HepG2 (cell line): Measurements from ENCODE around the gene MACROH2A1. TPM values are rescaled to one million over a fixed set of nuclear protein-coding genes. Genes with fewer than 3 reads are reported as not detected.

ENCODE experiments used
- ATAC-seq: fragments of 200-7000 bp; cut with Tn5 transposase; 3 replicates; pipeline ENCODE4 v1.9.1; 2020; ENCODE audit warnings: mild to moderate bottlenecking, moderate library complexity
- BruUV-seq: library from RNA; stranded (reverse); fragments of 400-500 nt; replicated peaks from 2 replicates; lab custom pipeline; 2021; lab: Mats Ljungman, UMichigan
- CTCF ChIA-PET: fragments of 300-600 bp; formaldehyde crosslinking; extraction: SDS; loops from one replicate; lab custom pipeline; 2021; ENCODE audit warnings: low total read pairs, inconsistent platforms, low intra/inter-chr PET ratio; lab: Yijun Ruan, JAX
- POLR2A ChIA-PET: fragments of 350-600 bp; sonication (Branson Sonifier 250); formaldehyde crosslinking; loops from one replicate; lab custom pipeline; 2020; ENCODE audit warnings: antibody characterized with exemption, inconsistent platforms; lab: Yijun Ruan, JAX
- DNase-seq: peaks from one replicate; pipeline ENCODE4 v3.0.0-alpha.2; 2015; ENCODE audit warnings: low spot score
- FAIRE-seq: peaks from 3 replicates; lab custom pipeline; 2011; peaks lifted over from hg19 to GRCh38; lab: Jason Lieb, UNC
- H2AFZ ChIP-seq: one replicate; pipeline ENCODE4 v1.6.1; 2011; ENCODE audit warnings: low read length, inconsistent platforms
- H3K27ac ChIP-seq: fragments of 300-600 bp; 3 replicates; pipeline ENCODE4 v1.8.0; 2011; ENCODE audit warnings: mixed run types, mild to moderate bottlenecking, mixed read lengths, low read length, inconsistent platforms; ENCODE audit not compliant: insufficient read depth; ENCODE audit errors: extremely low read length
- H3K27me3 ChIP-seq, 2 experiments: fragments of 200-600 bp in 1 of 2; 2 replicates in 1 of 2; 3 replicates in 1 of 2; pipeline versions ENCODE4 v1.6.0 to v1.8.0; 2011; ENCODE audit warnings: low read length in 2 of 2, mild to moderate bottlenecking in 2 of 2, moderate library complexity in 2 of 2, inconsistent platforms in 1 of 2; ENCODE audit not compliant: insufficient read depth in 2 of 2, control insufficient read depth in 1 of 2
- H3K36me3 ChIP-seq, 2 experiments: fragments of 200-600 bp in 1 of 2; replicated peaks in 1 of 2; 2 replicates in 1 of 2; 3 replicates in 1 of 2; pipeline versions ENCODE4 v1.5.1 to v1.8.0; 2011; ENCODE audit warnings: low read length in 2 of 2, inconsistent platforms in 1 of 2; ENCODE audit not compliant: insufficient read depth in 2 of 2, control insufficient read depth in 1 of 2
- H3K4me1 ChIP-seq: 2 replicates; pipeline ENCODE4 v1.5.1; 2012; ENCODE audit warnings: low read length, inconsistent platforms; ENCODE audit not compliant: insufficient read depth
- H3K4me2 ChIP-seq: 2 replicates; pipeline ENCODE4 v1.6.0; 2011; ENCODE audit warnings: low read depth, low read length, inconsistent platforms
- H3K4me3 ChIP-seq, 3 experiments: fragments of 200-600 bp in 1 of 3; sonication (generic), shearing (Covaris generic) in 1 of 3; replicated peaks in 1 of 3; 2 replicates each; pipeline ENCODE4 v1.5.1; 2011 to 2016; ENCODE audit warnings: low read length in 3 of 3, inconsistent platforms in 2 of 3, low read depth in 2 of 3, mild to moderate bottlenecking in 2 of 3, control low read depth in 1 of 3, mixed read lengths in 1 of 3; ENCODE audit not compliant: insufficient read depth in 1 of 3
- H3K79me2 ChIP-seq: one replicate; pipeline ENCODE4 v1.6.1; 2011; ENCODE audit warnings: low read length, inconsistent platforms; ENCODE audit not compliant: insufficient read depth
- H3K9ac ChIP-seq: 2 replicates; pipeline ENCODE4 v1.6.0; 2011; ENCODE audit warnings: mild to moderate bottlenecking, low read depth, low read length, inconsistent platforms; ENCODE audit not compliant: insufficient read depth
- H3K9me3 ChIP-seq: 2 replicates; pipeline ENCODE4 v1.5.1; 2012; ENCODE audit warnings: mild to moderate bottlenecking, low read length
- H4K20me1 ChIP-seq: 2 replicates; pipeline ENCODE4 v1.6.0; 2011; ENCODE audit warnings: inconsistent platforms, mild to moderate bottlenecking, low read length, moderate library complexity; ENCODE audit not compliant: insufficient read depth
- KMT2B ChIP-seq: IDR thresholded peaks from 2 replicates; pipeline ENCODE4 v1.6.1; 2016; ENCODE audit warnings: missing genetic modification reagents, missing compliant biosample characterization
- NBN ChIP-seq: fragments of 450-650 bp; conservative IDR thresholded peaks from 2 replicates; pipeline ENCODE4 v1.6.1; 2017
- SP140L ChIP-seq: sonication (generic); formaldehyde crosslinking; IDR thresholded peaks from 2 replicates; pipeline ENCODE4 v1.4.0; 2020; ENCODE audit warnings: missing genetic modification reagents, borderline replicate concordance
- ZFP37 ChIP-seq: sonication (generic); formaldehyde crosslinking; IDR thresholded peaks from 2 replicates; pipeline ENCODE4 v1.4.0; 2020; ENCODE audit warnings: missing genetic modification reagents, borderline replicate concordance
- ZSCAN29 ChIP-seq: sonication (generic); formaldehyde crosslinking; conservative IDR thresholded peaks from 2 replicates; pipeline ENCODE4 v1.4.0; 2020; ENCODE audit warnings: mild to moderate bottlenecking, missing genetic modification reagents
- WGBS: methylation state at CpG from one replicate; pipeline ENCODE4 v1.1.6; 2017; ENCODE audit warnings: low lambda C conversion rate; 5-methylcytosine and 5-hydroxymethylcytosine counted together
- in situ Hi-C: cut with HindIII; loops from 2 replicates; pipeline ENCODE4 v1.10.0; 2017; ENCODE audit warnings: low pct_unique_long_range_greater_than_20kb; ENCODE audit not compliant: extremely low pct_ligation_motif_present
- intact Hi-C: fragments of 100-400 bp; cut with micrococcal nuclease; formaldehyde crosslinking; loops from one replicate; pipeline ENCODE4 v1.10.0; 2022; ENCODE audit not compliant: unreplicated experiment
- polyA plus RNA-seq, 8 experiments: library from polyadenylated mRNA; depleted of rRNA in 3 of 8; stranded (reverse) in 7 of 8; unstranded in 1 of 8; fragments of >200 nt; fragmentation: Illumina TruSeq in 4 of 8; extraction: Trizol in 4 of 8; gene quantifications; 2 replicates each; pipeline versions ENCODE4 v1.2.1 to v1.2.3, GENCODE V29; 2011 to 2016; ENCODE audit warnings: low read depth in 4 of 8, missing spikeins in 1 of 8, mixed read lengths in 1 of 8; ENCODE audit not compliant: insufficient read depth in 1 of 8
- total RNA-seq, 5 experiments: library from RNA; depleted of rRNA; stranded (reverse); fragments of >200 nt; fragmentation: Illumina TruSeq; extraction: Trizol; gene quantifications; 2 replicates each; pipeline ENCODE4 v1.2.3, GENCODE V29; 2016; ENCODE audit warnings: low read depth in 1 of 5
- TF ChIP-seq, protein P1 (sequence below): sonication (generic); formaldehyde crosslinking; IDR thresholded peaks from 2 replicates; pipeline ENCODE4 v1.4.0; 2020; ENCODE audit warnings: missing genetic modification reagents
- TF ChIP-seq, protein P2 (sequence below): sonication (generic); formaldehyde crosslinking; conservative IDR thresholded peaks from 2 replicates; pipeline ENCODE4 v1.8.0; 2022; ENCODE audit warnings: mild to moderate bottlenecking, moderate library complexity, missing genetic modification reagents
- TF ChIP-seq, protein P3 (sequence below): sonication (generic); formaldehyde crosslinking; IDR thresholded peaks from 2 replicates; pipeline ENCODE4 v1.4.0; 2020; ENCODE audit warnings: mild to moderate bottlenecking, missing genetic modification reagents

Gene MACROH2A1
- total and polyA plus RNA-seq, 2 of the 13 experiments (the other 11 are each of a cell fraction or from before 2014, with no cell fraction given) = 69.1 to 158 TPM

DNA sequence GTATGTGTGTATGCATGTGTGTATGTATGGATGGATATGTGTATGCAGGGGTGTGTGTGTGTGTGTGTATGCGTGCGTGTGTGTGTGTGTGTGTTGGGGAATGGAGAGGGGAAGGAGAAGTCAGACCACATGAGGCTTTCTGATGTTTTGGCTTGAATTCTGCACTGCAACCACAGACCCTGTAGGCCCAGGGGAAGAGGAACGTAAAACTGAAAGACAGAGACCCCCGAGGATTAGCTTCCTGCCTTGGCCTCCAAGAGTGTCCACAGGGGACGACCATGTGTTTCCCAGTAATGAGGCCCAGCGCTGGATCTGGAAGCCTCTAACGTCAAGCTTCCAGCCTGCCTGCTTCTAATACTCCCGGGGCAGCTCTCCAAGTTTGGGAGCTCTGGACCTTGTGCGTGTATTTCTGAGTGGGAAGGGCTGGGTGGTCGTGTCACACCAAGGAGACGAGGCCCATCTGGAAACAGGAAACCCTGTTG is 42.4 kb upstream of the MACROH2A1 start:
- H3K9ac ChIP-seq = no peak overlapping the region
- FAIRE-seq (no peak), DNase-seq (no peak), ATAC-seq (no peak)
- H3K79me2 ChIP-seq = no peaks in the 10 kb centered on the region
- ChIA-PET POLR2A (no interaction called here), CTCF (no interaction called here)
- H4K20me1 ChIP-seq = no peaks in the 10 kb centered on the region
- BruUV-seq = no TSS peak
- no peaks in the 10 kb centered on the region for H3K36me3 ChIP-seq
- WGBS = 20% methylated on average over 9 of the region's 11 CpGs
- no peak overlapping the region for H3K4me3 ChIP-seq
- H3K9me3 ChIP-seq = no peaks in the 10 kb centered on the region
- intact Hi-C loops (no loop called here), in situ Hi-C loops (no loop called here)
- peaks cover 19% of the 10 kb centered on the region for H3K4me1 ChIP-seq
- H2AFZ ChIP-seq = no peak overlapping the region
- H3K4me2 ChIP-seq = no peak overlapping the region
- peaks cover 3 to 64% of the 10 kb centered on the region in 2 experiments; a peak in 4 of 5 replicates for H3K27me3 ChIP-seq
- H3K27ac ChIP-seq = no peak overlapping the region
- no peak for TF ChIP-seq ZFP37
- TF ChIP-seq, protein P1, sequence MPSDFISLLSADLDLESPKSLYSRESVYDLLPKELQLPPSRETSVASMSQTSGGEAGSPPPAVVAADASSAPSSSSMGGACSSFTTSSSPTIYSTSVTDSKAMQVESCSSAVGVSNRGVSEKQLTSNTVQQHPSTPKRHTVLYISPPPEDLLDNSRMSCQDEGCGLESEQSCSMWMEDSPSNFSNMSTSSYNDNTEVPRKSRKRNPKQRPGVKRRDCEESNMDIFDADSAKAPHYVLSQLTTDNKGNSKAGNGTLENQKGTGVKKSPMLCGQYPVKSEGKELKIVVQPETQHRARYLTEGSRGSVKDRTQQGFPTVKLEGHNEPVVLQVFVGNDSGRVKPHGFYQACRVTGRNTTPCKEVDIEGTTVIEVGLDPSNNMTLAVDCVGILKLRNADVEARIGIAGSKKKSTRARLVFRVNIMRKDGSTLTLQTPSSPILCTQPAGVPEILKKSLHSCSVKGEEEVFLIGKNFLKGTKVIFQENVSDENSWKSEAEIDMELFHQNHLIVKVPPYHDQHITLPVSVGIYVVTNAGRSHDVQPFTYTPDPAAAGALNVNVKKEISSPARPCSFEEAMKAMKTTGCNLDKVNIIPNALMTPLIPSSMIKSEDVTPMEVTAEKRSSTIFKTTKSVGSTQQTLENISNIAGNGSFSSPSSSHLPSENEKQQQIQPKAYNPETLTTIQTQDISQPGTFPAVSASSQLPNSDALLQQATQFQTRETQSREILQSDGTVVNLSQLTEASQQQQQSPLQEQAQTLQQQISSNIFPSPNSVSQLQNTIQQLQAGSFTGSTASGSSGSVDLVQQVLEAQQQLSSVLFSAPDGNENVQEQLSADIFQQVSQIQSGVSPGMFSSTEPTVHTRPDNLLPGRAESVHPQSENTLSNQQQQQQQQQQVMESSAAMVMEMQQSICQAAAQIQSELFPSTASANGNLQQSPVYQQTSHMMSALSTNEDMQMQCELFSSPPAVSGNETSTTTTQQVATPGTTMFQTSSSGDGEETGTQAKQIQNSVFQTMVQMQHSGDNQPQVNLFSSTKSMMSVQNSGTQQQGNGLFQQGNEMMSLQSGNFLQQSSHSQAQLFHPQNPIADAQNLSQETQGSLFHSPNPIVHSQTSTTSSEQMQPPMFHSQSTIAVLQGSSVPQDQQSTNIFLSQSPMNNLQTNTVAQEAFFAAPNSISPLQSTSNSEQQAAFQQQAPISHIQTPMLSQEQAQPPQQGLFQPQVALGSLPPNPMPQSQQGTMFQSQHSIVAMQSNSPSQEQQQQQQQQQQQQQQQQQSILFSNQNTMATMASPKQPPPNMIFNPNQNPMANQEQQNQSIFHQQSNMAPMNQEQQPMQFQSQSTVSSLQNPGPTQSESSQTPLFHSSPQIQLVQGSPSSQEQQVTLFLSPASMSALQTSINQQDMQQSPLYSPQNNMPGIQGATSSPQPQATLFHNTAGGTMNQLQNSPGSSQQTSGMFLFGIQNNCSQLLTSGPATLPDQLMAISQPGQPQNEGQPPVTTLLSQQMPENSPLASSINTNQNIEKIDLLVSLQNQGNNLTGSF (CRISPR knock-in tag) = no peak
- no peak for TF ChIP-seq ZSCAN29 (CRISPR knock-in tag)
- TF ChIP-seq, protein P2, sequence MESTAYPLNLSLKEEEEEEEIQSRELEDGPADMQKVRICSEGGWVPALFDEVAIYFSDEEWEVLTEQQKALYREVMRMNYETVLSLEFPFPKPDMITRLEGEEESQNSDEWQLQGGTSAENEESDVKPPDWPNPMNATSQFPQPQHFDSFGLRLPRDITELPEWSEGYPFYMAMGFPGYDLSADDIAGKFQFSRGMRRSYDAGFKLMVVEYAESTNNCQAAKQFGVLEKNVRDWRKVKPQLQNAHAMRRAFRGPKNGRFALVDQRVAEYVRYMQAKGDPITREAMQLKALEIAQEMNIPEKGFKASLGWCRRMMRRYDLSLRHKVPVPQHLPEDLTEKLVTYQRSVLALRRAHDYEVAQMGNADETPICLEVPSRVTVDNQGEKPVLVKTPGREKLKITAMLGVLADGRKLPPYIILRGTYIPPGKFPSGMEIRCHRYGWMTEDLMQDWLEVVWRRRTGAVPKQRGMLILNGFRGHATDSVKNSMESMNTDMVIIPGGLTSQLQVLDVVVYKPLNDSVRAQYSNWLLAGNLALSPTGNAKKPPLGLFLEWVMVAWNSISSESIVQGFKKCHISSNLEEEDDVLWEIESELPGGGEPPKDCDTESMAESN (CRISPR knock-in tag) = no peak
- no peak for TF ChIP-seq KMT2B
- TF ChIP-seq SP140L = no peak
- TF ChIP-seq, protein P3, sequence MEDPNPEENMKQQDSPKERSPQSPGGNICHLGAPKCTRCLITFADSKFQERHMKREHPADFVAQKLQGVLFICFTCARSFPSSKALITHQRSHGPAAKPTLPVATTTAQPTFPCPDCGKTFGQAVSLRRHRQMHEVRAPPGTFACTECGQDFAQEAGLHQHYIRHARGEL (CRISPR knock-in tag) = no peak
- TF ChIP-seq NBN = no peak
